A549 (cell line): ENCODE data around the gene PRCD. TPM values are rescaled to one million over a fixed set of nuclear protein-coding genes. Genes with fewer than 3 reads are reported as not detected.
A peak's percentile ranks its signal among the peaks of the same experiment; 100 is the strongest.

Source experiments
- ATAC-seq, 2 experiments: fragments of 200-7000 bp in 1 of 2; fragments of >200 bp in 1 of 2; cut with Nextera tagmentation in 1 of 2; cut with Tn5 transposase in 1 of 2; 3 replicates each; pipeline versions ENCODE4 v1.8.0 to v1.9.1; 2018 to 2020; ENCODE audit warnings: mild to moderate bottlenecking in 1 of 2, moderate library complexity in 1 of 2
- CTCF ChIA-PET: fragments of 300-600 bp; sonication (Branson Sonifier 250); formaldehyde crosslinking; extraction: SDS; loops from one replicate; lab custom pipeline; 2021; ENCODE audit warnings: antibody characterized with exemption, inconsistent platforms; lab: Yijun Ruan, JAX
- POLR2A ChIA-PET: fragments of 350-600 bp; formaldehyde crosslinking; extraction: SDS; loops from one replicate; lab custom pipeline; 2021; ENCODE audit warnings: antibody characterized with exemption, inconsistent platforms; lab: Yijun Ruan, JAX
- DNase-seq, 2 experiments: peaks; one replicate each; pipeline versions ENCODE4 v3.0.0 to v3.0.0-alpha.2; 2011 to 2016; ENCODE audit warnings: low read depth in 1 of 2, low spot score in 1 of 2
- FAIRE-seq: peaks from 2 replicates; lab custom pipeline; 2011; peaks lifted over from hg19 to GRCh38; lab: Jason Lieb, UNC
- H3K27ac ChIP-seq, 2 experiments: fragments of >200 bp; sonication (Bioruptor Twin); formaldehyde crosslinking; 3 replicates each; pipeline ENCODE4 v1.5.1; 2016 to 2017
- H3K4me1 ChIP-seq: fragments of >200 bp; sonication (Bioruptor Twin); formaldehyde crosslinking; 3 replicates; pipeline ENCODE4 v1.6.1; 2016
- H3K4me2 ChIP-seq: fragments of >200 bp; sonication (Bioruptor Twin); formaldehyde crosslinking; 3 replicates; pipeline ENCODE4 v1.6.1; 2016
- H3K4me3 ChIP-seq: fragments of >200 bp; sonication (Bioruptor Twin); formaldehyde crosslinking; 3 replicates; pipeline ENCODE4 v1.5.1; 2016
- H3K9me3 ChIP-seq: fragments of >200 bp; sonication (Bioruptor Twin); formaldehyde crosslinking; 3 replicates; pipeline ENCODE4 v1.6.1; 2016
- ATOH8 ChIP-seq: fragments of 250-450 bp; sonication (Bioruptor Pico); IDR thresholded peaks from 2 replicates; pipeline ENCODE4 v1.5.0; 2020; ENCODE audit warnings: low read depth, mild to moderate bottlenecking, moderate library complexity
- BCL3 ChIP-seq: fragments of >200 bp; sonication (Bioruptor Twin); formaldehyde crosslinking; IDR thresholded peaks from 3 replicates; pipeline ENCODE4 v1.6.1; 2016
- CHD4 ChIP-seq: fragments of 200-600 bp; sonication (generic); IDR thresholded peaks from 2 replicates; pipeline ENCODE4 v1.6.1; 2016; ENCODE audit warnings: antibody characterized with exemption, mild to moderate bottlenecking, borderline replicate concordance
- CTCF ChIP-seq: fragments of >200 bp; sonication (Bioruptor Twin); formaldehyde crosslinking; IDR thresholded peaks from 3 replicates; pipeline ENCODE4 v1.5.1; 2016
- ELK1 ChIP-seq: fragments of 150-350 bp; IDR thresholded peaks from 2 replicates; pipeline ENCODE4 v1.6.1; 2014; ENCODE audit warnings: low read depth, mild to moderate bottlenecking, low read length
- FOXS1 ChIP-seq: fragments of 250-450 bp; sonication (Bioruptor Pico); IDR thresholded peaks from 2 replicates; pipeline ENCODE4 v1.5.0; 2020; ENCODE audit warnings: mild to moderate bottlenecking, moderate library complexity
- HES2 ChIP-seq: fragments of >200 bp; sonication (Bioruptor Twin); formaldehyde crosslinking; IDR thresholded peaks from 2 replicates; pipeline ENCODE4 v1.6.1; 2016
- KDM5A ChIP-seq: fragments of 200-600 bp; sonication (generic); IDR thresholded peaks from 2 replicates; pipeline ENCODE4 v1.6.1; 2016; ENCODE audit warnings: antibody characterized with exemption, mild to moderate bottlenecking
- MAX ChIP-seq: IDR thresholded peaks from 2 replicates; pipeline ENCODE4 v1.6.1; 2012
- MYC ChIP-seq: IDR thresholded peaks from 2 replicates; pipeline ENCODE4 v1.6.1; 2012; ENCODE audit warnings: mild to moderate bottlenecking, inconsistent platforms, low read length, improper control_type of control experiment, borderline replicate concordance
- NPAS2 ChIP-seq: fragments of 250-450 bp; sonication (Bioruptor Pico); IDR thresholded peaks from 2 replicates; pipeline ENCODE4 v1.8.0; 2022; ENCODE audit warnings: mild to moderate bottlenecking, moderate library complexity, borderline replicate concordance
- POLR2A ChIP-seq: IDR thresholded peaks from 2 replicates; pipeline ENCODE4 v1.6.1; 2012; ENCODE audit warnings: mild to moderate bottlenecking, low read length
- RARB ChIP-seq: fragments of 250-450 bp; sonication (Bioruptor Pico); IDR thresholded peaks from 2 replicates; pipeline ENCODE4 v1.8.0; 2021; ENCODE audit warnings: mild to moderate bottlenecking, moderate library complexity
- RNF2 ChIP-seq: fragments of 200-600 bp; sonication (generic); IDR thresholded peaks from 2 replicates; pipeline ENCODE4 v1.6.1; 2016; ENCODE audit warnings: low read depth, mild to moderate bottlenecking, antibody characterized with exemption, moderate library complexity, borderline replicate concordance
- ZSCAN20 ChIP-seq: fragments of 250-450 bp; sonication (Bioruptor Pico); IDR thresholded peaks from 2 replicates; pipeline ENCODE4 v1.8.0; 2022; ENCODE audit warnings: mild to moderate bottlenecking, moderate library complexity
- WGBS: methylation state at CpG from one replicate; pipeline ENCODE4 v1.1.6; 2017; ENCODE audit errors: missing lambda C conversion rate; 5-methylcytosine and 5-hydroxymethylcytosine counted together
- polyA plus RNA-seq, 4 experiments: library from polyadenylated mRNA; depleted of rRNA in 3 of 4; stranded (reverse); fragments of >200 nt; fragmentation: RNase III in 1 of 4; extraction: RNeasy Plus Mini Kit Qiagen cat#74134 plus additional on column Dnase treatment in 1 of 4; gene quantifications; 2 replicates in 3 of 4; 3 replicates in 1 of 4; pipeline ENCODE4 v1.2.3, GENCODE V29; 2011 to 2017

Gene PRCD
- polyA plus RNA-seq, 2 of the 4 experiments (the other 2 are of a cell fraction), result not detected

- Histone ChIP-seq H3K27ac (peak overlapping the region; percentile 44 to 68; a peak in 4 of 6 replicates), H3K4me2 (peak overlapping the region; percentile 92), H3K9me3 (no peaks in the 10 kb centered on the region), H3K4me1 (peaks cover 13% of the 10 kb centered on the region), H3K4me3 (peak overlapping the region; percentile 44)
- no peak for TF ChIP-seq BCL3
- no peak for TF ChIP-seq HES2
- no peak for TF ChIP-seq RARB (CRISPR knock-in tag)
- ChIA-PET CTCF (interaction anchor here (0.5 to 17.7 kb wide), 9 partner anchors 8 to 156 kb away, joined by 3 to 362 read pairs (median 3); partner anchors contain the start of gene ST6GALNAC2), POLR2A (interaction anchor here (2.2 kb wide), 1 partner anchor 20 kb away, joined by 8 read pairs; no protein-coding TSS in a partner anchor)
- 66% methylated on average over 19 of the region's 26 CpGs for WGBS
- ATAC-seq (no peak), FAIRE-seq (no peak), DNase-seq (no peak)
Measured at GRCh38 chr17:76537288-76537577, 2.6 kb upstream of the PRCD start.

- WGBS, result 46% methylated on average over 35 of the region's 95 CpGs
- no peak for DNase-seq
- H3K4me3 ChIP-seq, result peak within 1 kb of the TSS; percentile 44
- POLR2A ChIA-PET, result interaction anchor here (2.2 kb wide), 1 partner anchor 20 kb away, joined by 8 read pairs; no protein-coding TSS in a partner anchor
- no peak for TF ChIP-seq HES2
- TF ChIP-seq ZSCAN20, result no peak
- TF ChIP-seq NPAS2 (CRISPR knock-in tag), result no peak
- no peak for TF ChIP-seq ATOH8 (CRISPR knock-in tag)
- no peak for TF ChIP-seq FOXS1 (CRISPR knock-in tag)
- no peak for TF ChIP-seq ELK1
- no peak for TF ChIP-seq RARB (CRISPR knock-in tag)
- no peak for TF ChIP-seq POLR2A
- no peak for TF ChIP-seq CHD4
- TF ChIP-seq MAX, result no peak
- no peak for TF ChIP-seq MYC
- TF ChIP-seq KDM5A, result no peak
- TF ChIP-seq CTCF, result no peak
- TF ChIP-seq RNF2, result no peak
- TF ChIP-seq, all 56 proteins: peak for 0
- Histone ChIP-seq H3K4me2 (peak within 1 kb of the TSS; percentile 92), H3K9me3 (no peaks in the 10 kb centered on the region), H3K4me1 (peaks cover 13% of the 10 kb centered on the region), H3K27ac (peak within 1 kb of the TSS; percentile 44 to 68; a peak in 4 of 6 replicates)
- FAIRE-seq, result no peak
- ATAC-seq, result no peak
- CTCF ChIA-PET, result interaction anchor here (0.5 to 17.7 kb wide), 8 partner anchors 8 to 130 kb away, joined by 3 to 362 read pairs (median 3); no protein-coding TSS in a partner anchor
Measured at GRCh38 chr17:76537578-76538280, 2.1 kb upstream of the PRCD start, which contains the start of gene CYGB. CYGB (minus strand) TSS chr17:76537709; CDS start chr17:76537542, 167 bp downstream.
